ENCODE data around the gene PSMA7.

GRCh38 chr20:62178316-62179161 is 35.3 kb upstream of the PSMA7 start:
- TF ChIP-seq POLR2A (IDR thresholded peaks at IDR 0.05; ENCODE audit: low read depth, low read length) (no peak), POLR2AphosphoS5 (IDR thresholded peaks at IDR 0.05; ENCODE audit: low read depth, low read length) (no peak), TAF1 (IDR thresholded peaks at IDR 0.05; ENCODE audit: low read depth, low read length) (no peak)
